NCI-H2196 treated with DMSO at 0.1 percent for 48 hours (cell line): ENCODE results near the gene CPB2.
A peak's percentile ranks its signal among the peaks of the same experiment; 100 is the strongest.

Source experiments
- DNase-seq: peaks from one replicate; lab custom pipeline; 2025; ENCODE audit not compliant: unreplicated experiment; lab: John Stamatoyannopoulos, UW

Gene CPB2

GRCh38 chr13:46052319-46053161 is 52.3 kb downstream of the CPB2 start, which contains the start of gene ZC3H13:
Gene ZC3H13, minus strand, starts transcription at chr13:46052746. Its CDS starts 7,239 bp downstream, at chr13:46045507.
- DNase-seq: peak; percentile 71

DNA sequence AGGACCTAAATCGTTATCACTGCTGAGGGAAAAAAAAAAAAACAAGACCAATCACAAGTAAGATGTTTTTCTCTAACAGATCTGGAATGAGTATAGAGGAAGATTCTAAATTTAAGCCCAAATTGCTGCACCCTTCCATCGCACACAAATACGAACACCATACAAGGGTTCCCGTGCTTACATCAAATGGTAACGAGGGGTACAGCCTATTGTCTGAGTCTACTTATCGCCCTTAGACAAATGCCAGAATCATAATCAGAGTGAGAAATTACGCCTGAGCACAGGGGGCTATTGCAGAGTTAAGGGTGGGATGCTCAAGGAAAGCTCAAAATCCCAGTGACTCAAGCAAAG is 52.9 kb downstream of the CPB2 start:
- no peak for DNase-seq

DNA sequence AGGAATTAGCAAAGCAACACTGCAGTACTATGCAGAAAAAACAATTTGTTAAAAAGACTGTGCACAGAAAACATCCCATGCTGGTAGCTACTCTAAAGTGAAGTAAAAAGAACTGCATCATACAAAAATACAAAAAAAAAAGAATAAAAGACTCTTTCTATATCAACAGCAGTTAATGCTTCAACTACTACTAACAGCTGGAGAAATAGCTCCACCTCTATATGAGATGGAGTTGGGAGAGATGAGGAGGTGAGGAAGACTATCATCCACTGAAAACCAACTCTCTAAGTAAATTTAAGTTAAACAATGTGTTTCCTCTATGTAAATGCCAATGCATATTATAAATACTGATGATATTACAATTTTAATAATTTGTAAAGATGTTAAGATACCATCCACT is 54.1 kb downstream of the CPB2 start:
- no peak for DNase-seq

DNA sequence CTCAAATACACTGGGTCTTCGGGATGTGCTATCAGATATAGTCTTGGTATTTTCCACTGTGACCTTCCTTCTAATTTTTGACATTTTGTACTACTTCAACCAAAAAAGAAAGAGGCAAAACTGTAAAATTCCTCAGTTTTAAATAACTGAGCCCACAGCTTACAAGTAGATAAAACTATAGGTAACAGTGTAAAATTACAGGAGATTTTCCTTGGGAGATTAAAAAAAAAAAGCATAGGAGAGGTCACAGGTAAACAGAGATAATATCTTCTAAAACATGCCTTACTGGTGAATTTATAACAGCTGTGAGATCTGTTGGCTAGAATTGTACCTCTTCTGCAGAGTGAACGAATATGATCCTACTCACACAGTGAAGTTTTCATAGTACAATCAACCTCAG is 59.4 kb downstream of the CPB2 start:
- no peak for DNase-seq

DNA sequence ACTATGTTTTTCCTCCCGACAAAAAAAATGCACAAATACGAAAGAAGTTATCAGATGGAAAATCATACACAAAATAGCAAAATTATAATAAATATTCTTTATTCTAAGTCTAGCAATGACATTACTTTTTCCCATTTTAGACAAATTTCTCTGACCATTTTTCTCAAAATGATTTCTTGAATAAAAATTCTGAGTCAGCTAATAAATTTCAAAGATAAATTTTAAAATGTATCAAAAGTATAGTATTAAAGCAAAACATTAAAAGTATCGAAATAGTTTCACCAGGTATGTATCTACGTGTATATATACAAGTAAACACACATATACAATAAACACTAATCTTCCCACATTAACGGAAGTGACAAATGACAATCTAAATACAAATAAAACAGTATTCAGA is 61.2 kb downstream of the CPB2 start:
- no peak for DNase-seq

DNA sequence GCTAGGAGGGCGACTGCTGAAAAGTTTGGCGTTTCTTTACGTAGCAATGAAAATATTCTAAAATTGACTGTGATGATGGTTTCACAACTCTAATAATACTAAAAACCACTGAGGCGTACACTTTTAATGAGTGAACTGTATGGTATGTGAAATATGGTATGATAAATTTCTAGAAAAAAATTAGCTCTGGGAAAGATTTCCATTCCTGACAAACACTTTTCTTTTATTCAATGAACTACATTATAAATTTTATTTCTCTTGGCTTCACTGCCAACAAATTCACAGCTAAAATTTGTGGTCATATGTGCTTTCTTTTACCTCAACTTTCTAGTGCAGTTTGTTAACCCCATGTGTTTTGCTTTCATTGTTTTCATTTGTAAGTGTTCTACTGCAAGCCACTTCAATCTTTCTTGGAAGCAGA is 63.4 kb downstream of the CPB2 start:
- DNase-seq: no peak

GRCh38 chr13:46040763-46041162 is 64.1 kb downstream of the CPB2 start:
- no peak for DNase-seq

- DNase-seq: no peak
These were observed 65.2 kb downstream of the CPB2 start for GRCh38 chr13:46039411-46040182.

GRCh38 chr13:46038296-46038695 is 66.5 kb downstream of the CPB2 start:
- DNase-seq: no peak

GRCh38 chr13:46035066-46035465 is 69.8 kb downstream of the CPB2 start:
- no peak for DNase-seq

- no peak for DNase-seq
These were observed 72.5 kb downstream of the CPB2 start for GRCh38 chr13:46032341-46032740.

- DNase-seq: no peak
These were observed 73.1 kb downstream of the CPB2 start for GRCh38 chr13:46031581-46032263.

DNA sequence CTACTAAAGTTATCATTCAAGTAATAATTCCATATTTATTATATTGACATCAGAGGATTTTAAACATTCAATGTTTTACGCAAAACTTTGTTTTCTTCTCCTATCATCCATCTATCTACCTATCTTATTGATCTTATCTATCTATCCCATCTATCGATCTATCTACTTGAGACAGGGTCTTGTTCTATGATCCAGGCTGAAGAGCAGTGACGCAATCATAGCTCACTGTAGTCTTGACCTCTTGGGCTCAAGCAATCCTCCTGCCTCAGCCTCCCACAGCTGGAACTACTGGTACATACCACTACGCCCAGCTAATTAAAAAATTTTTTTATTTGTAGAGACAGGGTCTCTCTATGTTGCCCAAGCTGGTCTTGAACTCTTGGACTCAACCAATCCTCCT is 79.7 kb downstream of the CPB2 start:
- no peak for DNase-seq

GRCh38 chr13:46022481-46022880 is 82.4 kb downstream of the CPB2 start:
- DNase-seq: no peak

GRCh38 chr13:46016216-46016615 is 88.6 kb downstream of the CPB2 start:
- DNase-seq: no peak

GRCh38 chr13:46015366-46015765 is 89.5 kb downstream of the CPB2 start:
- DNase-seq: no peak

GRCh38 chr13:46012404-46012803 is 92.4 kb downstream of the CPB2 start:
- DNase-seq: no peak

- no peak for DNase-seq
These were observed 94.7 kb downstream of the CPB2 start for GRCh38 chr13:46010148-46010547.

DNA sequence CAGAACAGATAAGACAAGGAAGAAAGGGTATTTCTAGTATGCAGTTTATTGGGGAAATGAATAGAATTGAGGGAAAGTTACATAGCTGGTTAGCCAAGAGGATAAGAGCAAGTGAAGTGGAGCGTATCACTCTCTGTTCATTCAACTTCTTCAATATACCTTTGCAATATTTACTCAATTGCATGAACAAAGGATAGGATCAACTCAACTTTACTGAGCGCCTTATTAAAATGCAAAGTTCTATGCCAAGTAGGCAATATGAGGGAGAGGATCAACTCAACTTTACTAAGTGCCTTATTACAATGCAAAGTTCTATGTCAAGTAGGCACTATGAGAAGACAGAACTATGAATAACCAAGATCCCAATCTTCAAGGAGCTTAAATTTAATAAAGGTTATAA is 96.2 kb downstream of the CPB2 start:
- DNase-seq: no peak

- DNase-seq: no peak
These were observed 98.0 kb downstream of the CPB2 start for GRCh38 chr13:46006688-46007452.

DNA sequence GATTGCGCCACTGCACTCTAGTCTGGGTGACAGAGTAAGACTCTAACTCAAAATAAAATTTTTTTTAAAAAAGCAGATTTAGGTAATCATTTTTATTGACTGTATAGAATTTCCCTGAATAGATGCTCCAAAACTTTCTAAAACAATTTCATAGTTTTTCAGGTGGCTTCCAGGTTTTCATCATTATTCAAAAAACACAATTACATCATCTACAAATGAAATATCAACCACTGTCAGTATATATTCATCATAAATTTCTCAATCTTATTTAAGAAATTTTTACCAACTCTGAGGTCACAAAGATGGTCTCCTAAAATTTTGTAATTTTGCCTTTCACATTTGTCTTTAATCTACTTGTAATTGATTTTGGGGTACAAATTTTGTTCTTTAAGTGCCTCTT is 100.3 kb downstream of the CPB2 start:
- DNase-seq: no peak
